Omental fat pad (tissue), 4 donors: ENCODE results near the gene H2BK1. TPM values are rescaled to one million over a fixed set of nuclear protein-coding genes. Genes with fewer than 3 reads are reported as not detected.

Experiments used
- ATAC-seq: fragments of 150-250 bp; one replicate; pipeline ENCODE4 v1.9.1; 2016; ENCODE audit warnings: mild to moderate bottlenecking, moderate library complexity; ENCODE audit not compliant: low FRiP score
- DNase-seq: peaks from one replicate; pipeline ENCODE4 v3.0.0-alpha.2; 2019; ENCODE audit warnings: low spot score
- total RNA-seq, 4 donors: library from RNA; depleted of rRNA; stranded (reverse); fragments of >200 nt; gene quantifications; one replicate each; pipeline ENCODE4 v1.1.0, GENCODE V29; 2016
- TF ChIP-seq, protein P1 (sequence below), 3 donors: fragments of 450-650 bp; IDR thresholded peaks; one replicate each; pipeline ENCODE4 v1.5.1; 2016 to 2017; ENCODE audit warnings: antibody characterized with exemption in 3 of 3, mild to moderate bottlenecking in 3 of 3, moderate library complexity in 2 of 3

Gene H2BK1
- total RNA-seq, 4 donors from 2014 or later, result not detected

DNA sequence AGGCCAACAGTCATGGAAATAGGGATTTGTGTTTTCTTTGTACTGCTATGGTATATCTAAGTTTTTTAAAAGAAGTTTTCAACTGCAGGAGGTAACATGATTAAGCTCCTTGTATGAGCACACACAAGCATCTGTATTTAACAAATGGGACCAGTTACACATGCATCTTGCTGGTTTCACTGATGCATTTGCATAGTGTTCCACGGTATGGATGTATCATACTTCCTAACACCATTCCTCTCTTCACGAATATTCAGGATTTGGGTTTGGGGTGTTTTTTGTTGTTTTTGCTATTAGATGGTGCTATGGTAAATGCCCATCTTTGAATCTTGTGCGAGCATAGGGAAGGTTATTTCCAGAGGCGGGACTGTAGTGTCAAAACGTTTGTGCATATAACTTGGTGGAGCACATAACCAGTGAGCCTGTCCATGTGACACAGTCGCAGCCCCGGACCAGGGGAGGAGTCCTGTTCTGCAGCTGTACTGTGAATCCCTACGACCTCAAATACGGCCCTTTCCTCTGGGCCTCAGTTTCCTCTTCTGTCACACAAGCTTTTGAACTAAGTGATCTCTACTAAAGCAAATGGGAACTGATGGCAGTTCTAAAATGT lies 1.9 kb downstream of the H2BK1 start:
- DNase-seq, result no peak
- ATAC-seq, result no peak
- TF ChIP-seq, protein P1, sequence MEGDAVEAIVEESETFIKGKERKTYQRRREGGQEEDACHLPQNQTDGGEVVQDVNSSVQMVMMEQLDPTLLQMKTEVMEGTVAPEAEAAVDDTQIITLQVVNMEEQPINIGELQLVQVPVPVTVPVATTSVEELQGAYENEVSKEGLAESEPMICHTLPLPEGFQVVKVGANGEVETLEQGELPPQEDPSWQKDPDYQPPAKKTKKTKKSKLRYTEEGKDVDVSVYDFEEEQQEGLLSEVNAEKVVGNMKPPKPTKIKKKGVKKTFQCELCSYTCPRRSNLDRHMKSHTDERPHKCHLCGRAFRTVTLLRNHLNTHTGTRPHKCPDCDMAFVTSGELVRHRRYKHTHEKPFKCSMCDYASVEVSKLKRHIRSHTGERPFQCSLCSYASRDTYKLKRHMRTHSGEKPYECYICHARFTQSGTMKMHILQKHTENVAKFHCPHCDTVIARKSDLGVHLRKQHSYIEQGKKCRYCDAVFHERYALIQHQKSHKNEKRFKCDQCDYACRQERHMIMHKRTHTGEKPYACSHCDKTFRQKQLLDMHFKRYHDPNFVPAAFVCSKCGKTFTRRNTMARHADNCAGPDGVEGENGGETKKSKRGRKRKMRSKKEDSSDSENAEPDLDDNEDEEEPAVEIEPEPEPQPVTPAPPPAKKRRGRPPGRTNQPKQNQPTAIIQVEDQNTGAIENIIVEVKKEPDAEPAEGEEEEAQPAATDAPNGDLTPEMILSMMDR (IDR thresholded peaks at IDR 0.05), result no peak

- no peak for ATAC-seq
- TF ChIP-seq, protein P1 (IDR thresholded peaks at IDR 0.05), result no peak
- no peak for DNase-seq
Measured at GRCh38 chr7:151207804-151208203, 2.5 kb downstream of the H2BK1 start.

DNA sequence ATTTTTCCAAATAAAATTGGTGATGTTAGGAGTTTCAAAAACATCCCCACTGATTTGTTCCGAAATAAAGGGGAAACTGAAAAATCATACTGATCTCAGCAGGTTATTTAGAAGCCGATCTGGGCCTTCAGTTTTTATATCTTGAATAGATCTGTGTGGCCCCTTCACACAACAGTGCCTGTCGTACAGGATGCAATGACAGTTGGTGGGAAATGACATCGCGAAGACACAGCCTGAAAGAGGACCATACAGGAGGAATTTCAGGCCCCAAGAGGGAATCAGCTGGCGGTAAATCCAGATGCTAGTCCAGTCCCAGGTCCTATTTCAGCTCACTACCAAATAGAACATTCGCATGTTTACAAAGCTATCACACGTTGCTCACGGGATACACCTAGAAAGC lies 3.0 kb downstream of the H2BK1 start:
- no peak for DNase-seq
- TF ChIP-seq, protein P1 (IDR thresholded peaks at IDR 0.05), result no peak
- ATAC-seq, result no peak

DNA sequence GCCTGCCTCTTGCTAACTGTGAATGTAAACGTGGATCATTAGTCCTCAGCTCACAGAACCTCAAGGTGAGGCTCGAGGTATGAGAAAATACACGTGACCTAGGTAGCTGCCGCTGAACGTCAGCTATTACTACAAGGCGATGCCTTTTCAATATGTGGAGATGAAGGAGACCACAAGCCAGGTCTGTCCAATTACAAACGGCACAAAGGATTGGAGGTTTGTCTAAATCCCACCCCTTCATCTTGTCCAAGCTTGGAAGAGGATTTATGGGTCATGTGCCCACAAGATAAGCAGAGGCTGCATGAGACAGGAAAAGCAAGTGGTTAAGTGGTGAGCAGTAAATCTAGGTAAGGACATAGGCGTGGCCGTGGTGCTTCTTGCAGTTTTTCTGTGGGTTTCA lies 3.4 kb downstream of the H2BK1 start:
- ATAC-seq (no peak), DNase-seq (no peak)
- TF ChIP-seq, protein P1 (IDR thresholded peaks at IDR 0.05), result no peak

DNA sequence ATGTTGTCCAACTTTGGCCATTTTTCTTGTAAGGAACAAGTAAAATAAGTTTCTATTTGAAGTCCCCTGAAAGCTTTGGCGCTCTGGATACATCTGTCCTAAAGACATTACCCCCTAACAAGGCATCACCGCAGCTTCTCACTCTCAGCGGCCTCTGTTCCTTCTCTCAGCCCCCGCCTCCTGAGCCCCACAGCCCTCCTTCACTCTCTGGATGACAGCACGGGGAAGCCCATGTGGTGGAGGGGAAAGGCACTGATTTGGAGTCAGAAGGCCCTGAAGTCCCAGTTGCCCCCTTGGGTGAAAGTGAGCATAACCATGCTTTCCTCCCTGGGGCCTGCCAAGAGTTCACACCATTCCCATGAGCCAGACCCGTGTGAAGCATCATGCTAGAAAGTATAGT lies 4.6 kb downstream of the H2BK1 start:
- no peak for DNase-seq
- ATAC-seq, result no peak
- TF ChIP-seq, protein P1 (IDR thresholded peaks at IDR 0.05), result no peak

DNA sequence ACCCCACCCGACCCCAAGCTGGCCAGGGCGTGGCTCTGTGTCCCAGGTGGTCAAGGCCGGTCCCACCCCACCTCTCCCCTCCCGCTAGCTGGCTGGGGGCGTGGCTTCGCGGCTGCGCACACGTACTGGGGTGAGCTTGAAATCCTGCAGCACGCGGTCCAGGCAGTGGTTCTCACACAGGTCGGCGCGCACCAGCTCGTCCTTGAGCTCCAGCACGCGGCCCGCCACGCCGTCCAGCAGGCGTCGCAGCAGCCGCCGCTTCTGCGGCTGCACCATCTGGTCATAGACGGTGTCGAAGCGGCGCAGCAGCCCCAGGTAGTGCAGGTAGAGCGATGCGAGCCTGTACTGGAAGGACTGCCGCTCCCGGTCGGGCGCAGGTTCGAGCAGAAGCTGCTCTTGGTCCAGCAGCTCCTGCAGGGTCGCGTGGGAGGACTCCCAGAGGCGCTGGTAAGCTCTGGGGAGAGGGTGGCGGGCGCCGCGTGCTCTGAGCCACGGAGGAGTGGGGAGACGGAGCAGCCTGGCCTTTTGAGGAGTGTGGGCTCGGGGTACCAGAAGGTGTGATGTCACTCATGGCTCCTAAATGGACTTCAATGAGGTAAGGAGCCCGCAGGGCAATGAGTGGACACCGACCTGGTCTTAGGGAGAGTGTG lies 5.8 kb downstream of the H2BK1 start:
- TF ChIP-seq, protein P1 (IDR thresholded peaks at IDR 0.05), result no peak
- no peak for DNase-seq
- ATAC-seq, result no peak

DNA sequence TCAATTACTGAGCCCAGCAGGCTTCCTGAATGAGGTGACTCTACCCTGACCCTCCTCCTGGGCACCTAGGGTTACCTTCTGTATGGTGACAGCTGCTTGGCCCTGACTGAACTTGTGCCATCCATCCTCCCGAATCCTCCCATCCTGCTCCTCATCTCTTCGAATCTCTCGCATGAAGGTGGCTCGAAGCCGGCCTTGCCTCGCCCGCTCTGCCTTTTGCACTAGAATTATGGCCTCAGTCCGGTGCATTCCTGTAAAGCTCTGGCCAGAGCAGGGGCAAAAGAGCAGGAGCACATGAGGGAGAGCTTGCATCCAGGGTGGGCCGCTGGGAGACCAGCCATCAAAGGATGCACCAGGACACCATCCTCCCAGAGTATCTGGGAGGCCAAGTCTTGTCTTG lies 7.5 kb downstream of the H2BK1 start:
- TF ChIP-seq, protein P1 (IDR thresholded peaks at IDR 0.05), result no peak
- ATAC-seq (no peak), DNase-seq (no peak)
